RWPE2 (cell line): ENCODE measurements around the gene USP43.

ENCODE experiments used
- ATAC-seq: fragments of 200-7000 bp; cut with Tn5 transposase; 3 replicates; pipeline ENCODE4 v1.9.1; 2021; ENCODE audit warnings: low read depth
- DNase-seq: peaks from one replicate; pipeline ENCODE4 v3.0.0-alpha.2; 2020; ENCODE audit warnings: low spot score
- H3K27ac ChIP-seq: fragments of 450-650 bp; 2 replicates; pipeline ENCODE4 v1.5.1; 2017; ENCODE audit warnings: mild to moderate bottlenecking; ENCODE audit not compliant: poor library complexity, severe bottlenecking
- H3K27me3 ChIP-seq: fragments of 250-450 bp; sonication (Bioruptor Pico); 2 replicates; pipeline ENCODE4 v1.5.1; 2021; ENCODE audit warnings: mild to moderate bottlenecking, moderate library complexity; ENCODE audit not compliant: insufficient read depth, poor library complexity, severe bottlenecking
- H3K36me3 ChIP-seq: fragments of 250-450 bp; sonication (Bioruptor Pico); 2 replicates; pipeline ENCODE4 v1.5.1; 2020; ENCODE audit warnings: low read depth, mild to moderate bottlenecking, moderate library complexity
- H3K4me1 ChIP-seq: fragments of 250-450 bp; sonication (Bioruptor Pico); 2 replicates; pipeline ENCODE4 v1.5.1; 2021; ENCODE audit warnings: mild to moderate bottlenecking, moderate library complexity; ENCODE audit not compliant: insufficient read depth, poor library complexity, severe bottlenecking
- H3K4me3 ChIP-seq: fragments of 250-450 bp; sonication (Bioruptor Pico); 2 replicates; pipeline ENCODE4 v1.5.1; 2021; ENCODE audit warnings: mild to moderate bottlenecking, moderate library complexity; ENCODE audit not compliant: severe bottlenecking
- H3K9me3 ChIP-seq: fragments of 250-450 bp; sonication (Bioruptor Pico); 2 replicates; pipeline ENCODE4 v1.5.1; 2021; ENCODE audit warnings: mild to moderate bottlenecking, moderate library complexity; ENCODE audit not compliant: severe bottlenecking
- TF ChIP-seq, protein P1 (sequence below): fragments of 450-650 bp; IDR thresholded peaks from one replicate; pipeline ENCODE4 v1.5.1; 2017; ENCODE audit warnings: mild to moderate bottlenecking, moderate library complexity; ENCODE audit not compliant: poor library complexity, severe bottlenecking

Gene USP43

DNA sequence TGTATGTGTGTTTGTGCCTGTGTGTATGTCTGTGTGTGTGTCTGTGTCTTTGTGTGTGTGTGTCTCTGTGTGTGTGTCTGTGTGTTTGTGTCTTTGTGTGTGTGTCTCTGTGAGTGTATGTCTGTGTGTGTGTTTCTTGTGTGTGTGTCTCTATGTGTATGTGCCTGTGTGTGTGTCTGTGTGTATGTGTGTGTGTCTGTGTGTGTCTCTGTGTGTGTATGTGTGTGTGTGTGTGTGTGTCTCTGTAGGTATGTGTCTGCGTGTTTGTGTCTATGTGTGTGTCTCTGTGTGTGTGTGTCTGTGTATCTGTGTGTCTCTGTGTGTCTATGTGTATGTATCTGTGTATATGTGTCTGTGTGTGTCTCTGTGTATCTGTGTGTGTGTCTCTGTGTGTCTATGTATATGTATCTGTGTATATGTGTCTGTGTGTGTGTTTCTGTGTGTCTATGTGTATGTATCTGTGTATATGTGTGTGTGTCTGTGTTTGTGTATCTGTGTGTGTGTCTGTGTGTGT, 70.2 kb downstream of the USP43 start:
- ATAC-seq (no peak), DNase-seq (no peak)
- no peaks in the 10 kb centered on the region for H3K4me1 ChIP-seq
- no peaks in the 10 kb centered on the region for H3K9me3 ChIP-seq
- H3K27ac ChIP-seq: no peak overlapping the region
- TF ChIP-seq, protein P1, sequence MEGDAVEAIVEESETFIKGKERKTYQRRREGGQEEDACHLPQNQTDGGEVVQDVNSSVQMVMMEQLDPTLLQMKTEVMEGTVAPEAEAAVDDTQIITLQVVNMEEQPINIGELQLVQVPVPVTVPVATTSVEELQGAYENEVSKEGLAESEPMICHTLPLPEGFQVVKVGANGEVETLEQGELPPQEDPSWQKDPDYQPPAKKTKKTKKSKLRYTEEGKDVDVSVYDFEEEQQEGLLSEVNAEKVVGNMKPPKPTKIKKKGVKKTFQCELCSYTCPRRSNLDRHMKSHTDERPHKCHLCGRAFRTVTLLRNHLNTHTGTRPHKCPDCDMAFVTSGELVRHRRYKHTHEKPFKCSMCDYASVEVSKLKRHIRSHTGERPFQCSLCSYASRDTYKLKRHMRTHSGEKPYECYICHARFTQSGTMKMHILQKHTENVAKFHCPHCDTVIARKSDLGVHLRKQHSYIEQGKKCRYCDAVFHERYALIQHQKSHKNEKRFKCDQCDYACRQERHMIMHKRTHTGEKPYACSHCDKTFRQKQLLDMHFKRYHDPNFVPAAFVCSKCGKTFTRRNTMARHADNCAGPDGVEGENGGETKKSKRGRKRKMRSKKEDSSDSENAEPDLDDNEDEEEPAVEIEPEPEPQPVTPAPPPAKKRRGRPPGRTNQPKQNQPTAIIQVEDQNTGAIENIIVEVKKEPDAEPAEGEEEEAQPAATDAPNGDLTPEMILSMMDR: no peak
- peaks cover 20% of the 10 kb centered on the region for H3K36me3 ChIP-seq
- no peaks in the 10 kb centered on the region for H3K27me3 ChIP-seq
- no peak overlapping the region for H3K4me3 ChIP-seq

DNA sequence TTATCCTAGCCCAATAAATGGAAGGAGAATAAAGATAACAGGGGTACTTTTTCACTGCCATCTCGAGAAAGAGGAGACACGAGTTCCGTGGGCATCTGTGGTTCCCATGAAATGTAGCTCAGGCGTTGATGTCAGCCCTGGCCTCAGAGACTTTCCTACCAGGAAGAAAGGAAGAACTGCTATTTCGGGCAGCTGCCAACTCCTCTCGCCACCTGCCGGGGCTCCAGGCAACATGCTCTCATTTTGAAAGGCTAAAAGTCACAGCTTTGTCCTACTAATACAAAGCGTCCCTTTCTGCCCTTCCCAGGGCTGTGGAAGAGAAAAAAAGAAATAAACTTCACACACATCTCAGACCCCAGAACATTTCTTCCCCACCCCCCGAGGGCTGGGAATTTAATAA, 80.3 kb downstream of the USP43 start:
- no peak for DNase-seq
- Histone ChIP-seq H3K9me3 (no peaks in the 10 kb centered on the region), H3K27ac (no peak overlapping the region), H3K36me3 (peaks cover 7% of the 10 kb centered on the region), H3K4me3 (no peak overlapping the region), H3K27me3 (no peaks in the 10 kb centered on the region), H3K4me1 (peaks cover 7% of the 10 kb centered on the region)
- TF ChIP-seq, protein P1: no peak
- no peak for ATAC-seq

DNA sequence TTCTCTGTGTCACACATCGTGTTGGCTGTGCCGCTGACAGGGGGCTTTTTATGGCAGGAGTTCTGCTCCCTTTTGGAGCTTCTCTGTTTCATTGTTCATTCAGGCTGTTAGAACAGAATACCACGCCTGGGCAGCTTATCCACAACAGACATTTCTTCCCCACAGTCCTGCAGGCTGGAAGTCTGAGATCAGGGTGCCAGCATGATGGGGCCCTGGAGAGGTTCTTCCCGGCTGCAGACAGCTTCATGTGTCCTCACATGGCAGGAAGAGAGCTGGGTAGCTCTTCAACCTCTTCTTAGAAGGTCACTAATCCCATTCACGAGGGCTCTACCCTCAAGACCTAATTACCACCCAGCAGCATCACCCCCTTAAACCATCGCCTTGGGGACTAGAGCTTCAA, 81.0 kb downstream of the USP43 start:
- H3K4me1 ChIP-seq: peaks cover 7% of the 10 kb centered on the region
- H3K27me3 ChIP-seq: no peaks in the 10 kb centered on the region
- TF ChIP-seq, protein P1: no peak
- H3K36me3 ChIP-seq: peaks cover 7% of the 10 kb centered on the region
- no peak overlapping the region for H3K27ac ChIP-seq
- ATAC-seq: no peak
- no peak overlapping the region for H3K4me3 ChIP-seq
- no peaks in the 10 kb centered on the region for H3K9me3 ChIP-seq
- DNase-seq: no peak

DNA sequence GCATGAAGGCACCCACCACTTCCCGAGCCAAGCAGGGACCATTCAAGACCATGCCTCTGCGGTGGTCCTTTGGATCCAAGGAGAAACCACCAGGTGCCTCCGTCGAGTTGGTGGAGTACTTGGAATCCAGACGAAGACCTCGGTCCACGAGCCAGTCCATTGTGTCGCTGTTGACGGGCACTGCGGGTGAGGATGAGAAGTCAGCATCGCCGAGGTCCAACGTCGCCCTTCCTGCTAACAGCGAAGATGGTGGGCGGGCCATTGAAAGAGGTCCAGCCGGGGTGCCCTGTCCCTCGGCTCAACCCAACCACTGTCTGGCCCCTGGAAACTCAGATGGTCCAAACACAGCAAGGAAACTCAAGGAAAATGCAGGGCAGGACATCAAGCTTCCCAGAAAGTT, 82.7 kb downstream of the USP43 start:
- Histone ChIP-seq H3K27me3 (no peaks in the 10 kb centered on the region), H3K9me3 (no peaks in the 10 kb centered on the region), H3K27ac (no peak overlapping the region), H3K36me3 (peaks cover 7% of the 10 kb centered on the region), H3K4me1 (peaks cover 7% of the 10 kb centered on the region), H3K4me3 (no peak overlapping the region)
- TF ChIP-seq, protein P1: no peak
- DNase-seq (no peak), ATAC-seq (no peak)

DNA sequence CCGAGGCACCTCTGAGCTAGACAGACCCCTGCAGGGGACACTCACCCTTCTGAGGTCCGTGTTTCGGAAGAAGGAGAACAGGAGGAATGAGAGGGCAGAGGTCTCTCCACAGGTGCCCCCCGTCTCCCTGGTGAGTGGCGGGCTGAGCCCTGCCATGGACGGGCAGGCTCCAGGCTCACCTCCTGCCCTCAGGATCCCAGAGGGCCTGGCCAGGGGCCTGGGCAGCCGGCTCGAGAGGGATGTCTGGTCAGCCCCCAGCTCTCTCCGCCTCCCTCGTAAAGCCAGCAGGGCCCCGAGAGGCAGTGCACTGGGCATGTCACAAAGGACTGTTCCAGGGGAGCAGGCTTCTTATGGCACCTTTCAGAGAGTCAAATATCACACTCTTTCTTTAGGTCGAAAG, 83.2 kb downstream of the USP43 start:
- H3K36me3 ChIP-seq: peaks cover 7% of the 10 kb centered on the region
- H3K4me1 ChIP-seq: peaks cover 7% of the 10 kb centered on the region
- ATAC-seq: no peak
- DNase-seq: no peak
- no peaks in the 10 kb centered on the region for H3K9me3 ChIP-seq
- no peak overlapping the region for H3K27ac ChIP-seq
- TF ChIP-seq, protein P1: no peak
- H3K4me3 ChIP-seq: no peak overlapping the region
- H3K27me3 ChIP-seq: no peaks in the 10 kb centered on the region
